Hepatocyte (in vitro differentiated cells): Measurements from ENCODE around the gene SPTBN5. TPM values are rescaled to one million over a fixed set of nuclear protein-coding genes. Genes with fewer than 3 reads are reported as not detected.
A peak's percentile ranks its signal among the peaks of the same experiment; 100 is the strongest.

ENCODE experiments used
- DNase-seq: peaks from one replicate; pipeline ENCODE4 v3.0.0-alpha.2; 2016; ENCODE audit warnings: low spot score
- H2AFZ ChIP-seq: fragments of 200-600 bp; sonication (generic); 2 replicates; pipeline ENCODE4 v1.6.0; 2016; ENCODE audit warnings: antibody characterized with exemption, mild to moderate bottlenecking
- H3K27ac ChIP-seq: fragments of 200-600 bp; sonication (generic); 2 replicates; pipeline ENCODE4 v1.5.1; 2016; ENCODE audit warnings: mild to moderate bottlenecking
- H3K27me3 ChIP-seq: fragments of 200-600 bp; sonication (generic); 2 replicates; pipeline ENCODE4 v1.6.1; 2016
- H3K36me3 ChIP-seq: fragments of 200-600 bp; sonication (generic); replicated peaks from 2 replicates; pipeline ENCODE4 v1.5.1; 2016; ENCODE audit warnings: low read depth; ENCODE audit not compliant: insufficient read depth
- H3K4me1 ChIP-seq: fragments of 200-600 bp; sonication (generic); 2 replicates; pipeline ENCODE4 v1.5.1; 2016; ENCODE audit warnings: mild to moderate bottlenecking, moderate library complexity; ENCODE audit not compliant: insufficient read depth
- H3K4me2 ChIP-seq: fragments of 200-600 bp; sonication (generic); 2 replicates; pipeline ENCODE4 v1.6.0; 2016
- H3K4me3 ChIP-seq: fragments of 200-600 bp; sonication (generic); 2 replicates; pipeline ENCODE4 v1.5.1; 2016; ENCODE audit warnings: mild to moderate bottlenecking
- H3K79me2 ChIP-seq: fragments of 200-600 bp; sonication (generic); 2 replicates; pipeline ENCODE4 v1.6.0; 2017; ENCODE audit warnings: mild to moderate bottlenecking
- H3K9me2 ChIP-seq: fragments of 200-600 bp; sonication (generic); replicated peaks from 2 replicates; pipeline ENCODE4 v1.6.0; 2017; ENCODE audit warnings: mild to moderate bottlenecking; ENCODE audit not compliant: insufficient read depth
- H3K9me3 ChIP-seq: fragments of 200-600 bp; sonication (generic); 2 replicates; pipeline ENCODE4 v1.5.1; 2016; ENCODE audit warnings: low read depth, mild to moderate bottlenecking
- H4K20me1 ChIP-seq: fragments of 200-600 bp; sonication (generic); 2 replicates; pipeline ENCODE4 v1.6.0; 2016; ENCODE audit warnings: mild to moderate bottlenecking; ENCODE audit not compliant: insufficient read depth, poor library complexity, severe bottlenecking
- CTCF ChIP-seq: fragments of 200-600 bp; sonication (generic); IDR thresholded peaks from 2 replicates; pipeline ENCODE4 v1.5.1; 2016; ENCODE audit warnings: antibody characterized with exemption, mild to moderate bottlenecking; ENCODE audit not compliant: poor library complexity
- EZH2 ChIP-seq: fragments of 200-600 bp; sonication (generic); IDR thresholded peaks from 2 replicates; pipeline ENCODE4 v1.6.1; 2016; ENCODE audit warnings: antibody characterized with exemption, mild to moderate bottlenecking, borderline replicate concordance
- EZH2phosphoT487 ChIP-seq: fragments of 200-600 bp; sonication (generic); IDR thresholded peaks from one replicate; pipeline ENCODE4 v1.6.1; 2018; ENCODE audit warnings: antibody characterized with exemption, mild to moderate bottlenecking, low read depth, moderate library complexity; ENCODE audit not compliant: unreplicated experiment, severe bottlenecking
- WGBS: methylation state at CpG from one replicate; pipeline ENCODE4 v1.1.6; 2016; ENCODE audit warnings: low lambda C conversion rate; ENCODE audit errors: missing lambda C conversion rate; 5-methylcytosine and 5-hydroxymethylcytosine counted together
- polyA plus RNA-seq: library from polyadenylated mRNA; unstranded; fragments of >200 nt; fragmentation: Nextera tagmentation; extraction: Ambion mirVana; gene quantifications from 2 replicates; pipeline ENCODE4 v1.2.1, GENCODE V29; 2016
- total RNA-seq: library from RNA; depleted of rRNA; stranded (reverse); fragments of >200 nt; gene quantifications from 2 replicates; pipeline ENCODE4 v1.2.3, GENCODE V29; 2014

SPTBN5 gene
- total and polyA plus RNA-seq, 2 experiments from 2014 or later, result 1.7 to 1.9 TPM

GRCh38 chr15:41927536-41927935 is 33.7 kb upstream of the SPTBN5 start:
- peaks cover 27% of the 10 kb centered on the region for H3K79me2 ChIP-seq

GRCh38 chr15:41926185-41927056 is 32.6 kb upstream of the SPTBN5 start:
- H4K20me1 ChIP-seq, result no peaks in the 10 kb centered on the region
- H3K4me1 ChIP-seq, result peaks cover 70% of the 10 kb centered on the region
- H2AFZ ChIP-seq, result no peak overlapping the region
- peak; percentile 71 for DNase-seq
- no peaks in the 10 kb centered on the region for H3K9me2 ChIP-seq
- 66% methylated on average over 10 of the region's 10 CpGs for WGBS
- H3K9me3 ChIP-seq, result no peaks in the 10 kb centered on the region
- H3K79me2 ChIP-seq, result peaks cover 27% of the 10 kb centered on the region
- no peak overlapping the region for H3K4me3 ChIP-seq
- H3K36me3 ChIP-seq, result no peaks in the 10 kb centered on the region
- TF ChIP-seq EZH2 (no peak), CTCF (no peak)
- H3K27me3 ChIP-seq, result no peaks in the 10 kb centered on the region
- peak overlapping the region; percentile 31 for H3K4me2 ChIP-seq
- peak overlapping the region; percentile 82 for H3K27ac ChIP-seq

More at GRCh38 chr15:41927536-41927935, 33.7 kb upstream of the SPTBN5 start:
- 62% methylated on average over 3 of the region's 3 CpGs for WGBS
- Histone ChIP-seq H3K9me3 (no peaks in the 10 kb centered on the region), H4K20me1 (no peaks in the 10 kb centered on the region), H3K27ac (peak overlapping the region; percentile 82), H3K4me1 (peaks cover 65% of the 10 kb centered on the region), H3K9me2 (no peaks in the 10 kb centered on the region), H3K36me3 (no peaks in the 10 kb centered on the region), H3K27me3 (no peaks in the 10 kb centered on the region), H3K4me3 (no peak overlapping the region), H3K4me2 (peak overlapping the region; percentile 1), H2AFZ (no peak overlapping the region)
- DNase-seq, result no peak
- TF ChIP-seq EZH2phosphoT487 (no peak), CTCF (no peak), EZH2 (no peak)

- H3K79me2 ChIP-seq, result peaks cover 27% of the 10 kb centered on the region
- H2AFZ ChIP-seq, result no peak overlapping the region
- no peaks in the 10 kb centered on the region for H4K20me1 ChIP-seq
- H3K4me1 ChIP-seq, result peaks cover 71% of the 10 kb centered on the region
- H3K36me3 ChIP-seq, result no peaks in the 10 kb centered on the region
- no peaks in the 10 kb centered on the region for H3K27me3 ChIP-seq
- H3K9me2 ChIP-seq, result no peaks in the 10 kb centered on the region
- no peaks in the 10 kb centered on the region for H3K9me3 ChIP-seq
- no peak for DNase-seq
- peak overlapping the region; percentile 82 for H3K27ac ChIP-seq
- 93% methylated on average over 7 of the region's 7 CpGs for WGBS
- no peak overlapping the region for H3K4me2 ChIP-seq
- no peak for TF ChIP-seq EZH2
- no peak for TF ChIP-seq CTCF
- no peak for TF ChIP-seq EZH2phosphoT487
- no peak overlapping the region for H3K4me3 ChIP-seq
Observed at GRCh38 chr15:41925086-41925608, 31.3 kb upstream of the SPTBN5 start.
